PC-3 (cell line): ENCODE measurements around the gene FAM13A. TPM values are rescaled to one million over a fixed set of nuclear protein-coding genes. Genes with fewer than 3 reads are reported as not detected.

Experiments used
- ATAC-seq: fragments of 200-7000 bp; cut with Tn5 transposase; 2 replicates; pipeline ENCODE4 v1.9.1; 2020; ENCODE audit warnings: mild to moderate bottlenecking, moderate library complexity
- BruUV-seq: library from RNA; stranded (reverse); fragments of 400-500 nt; replicated peaks from 2 replicates; lab custom pipeline; 2021; lab: Mats Ljungman, UMichigan
- CTCF ChIA-PET: fragments of 300-600 bp; sonication (Branson Sonifier 250); formaldehyde crosslinking; loops from one replicate; lab custom pipeline; 2022; ENCODE audit warnings: antibody characterized with exemption; lab: Charles Lee
- POLR2A ChIA-PET: fragments of 300-600 bp; sonication (Branson Sonifier 250); formaldehyde crosslinking; loops from one replicate; lab custom pipeline; 2022; ENCODE audit warnings: antibody characterized with exemption; ENCODE audit not compliant: unreplicated experiment; lab: Charles Lee
- DNase-seq: peaks from one replicate; pipeline ENCODE4 v3.0.0-alpha.2; 2015
- H2AFZ ChIP-seq: fragments of 300-600 bp; sonication (generic); 2 replicates; pipeline ENCODE4 v1.6.0; 2016; ENCODE audit warnings: antibody characterized with exemption, low read length
- H3F3A ChIP-seq: fragments of 300-600 bp; sonication (generic); one replicate; pipeline ENCODE4 v1.6.0; 2017; ENCODE audit warnings: antibody characterized with exemption, low read length, control low read depth, mild to moderate bottlenecking; ENCODE audit not compliant: unreplicated experiment
- H3K27ac ChIP-seq: fragments of 300-600 bp; sonication (generic); 2 replicates; pipeline ENCODE4 v1.5.1; 2016; ENCODE audit warnings: mild to moderate bottlenecking, low read length
- H3K27me3 ChIP-seq: fragments of 300-600 bp; sonication (generic); 2 replicates; pipeline ENCODE4 v1.6.1; 2016; ENCODE audit warnings: low read length, mixed read lengths
- H3K36me3 ChIP-seq: fragments of 300-600 bp; sonication (generic); 2 replicates; pipeline ENCODE4 v1.6.1; 2016; ENCODE audit warnings: low read depth, mixed run types, low read length, mixed read lengths
- H3K4me1 ChIP-seq: fragments of 300-600 bp; sonication (generic); 2 replicates; pipeline ENCODE4 v1.5.1; 2016; ENCODE audit warnings: low read length; ENCODE audit not compliant: insufficient read depth
- H3K4me2 ChIP-seq: fragments of 300-600 bp; sonication (generic); 2 replicates; pipeline ENCODE4 v1.6.0; 2016; ENCODE audit warnings: low read length
- H3K4me3 ChIP-seq: fragments of 300-600 bp; sonication (generic); 2 replicates; pipeline ENCODE4 v1.5.1; 2016; ENCODE audit warnings: mild to moderate bottlenecking, low read length, mixed read lengths
- H3K79me2 ChIP-seq: fragments of 300-600 bp; sonication (generic); 2 replicates; pipeline ENCODE4 v1.6.1; 2017; ENCODE audit warnings: low read length, mixed read lengths
- H3K9ac ChIP-seq: fragments of 300-600 bp; sonication (generic); 2 replicates; pipeline ENCODE4 v1.6.0; 2016; ENCODE audit warnings: mild to moderate bottlenecking, low read length
- H3K9me2 ChIP-seq: fragments of 300-600 bp; sonication (generic); replicated peaks from 2 replicates; pipeline ENCODE4 v1.6.1; 2016; ENCODE audit warnings: mixed run types, low read length, mixed read lengths
- H3K9me3 ChIP-seq: fragments of 300-600 bp; sonication (generic); 2 replicates; pipeline ENCODE4 v1.6.1; 2016; ENCODE audit warnings: low read length, mixed read lengths
- H4K20me1 ChIP-seq: fragments of 300-600 bp; sonication (generic); 2 replicates; pipeline ENCODE4 v1.6.1; 2016; ENCODE audit warnings: low read length, mixed read lengths
- EZH2 ChIP-seq: fragments of 300-600 bp; sonication (generic); IDR thresholded peaks from one replicate; pipeline ENCODE4 v1.6.1; 2017; ENCODE audit warnings: antibody characterized with exemption, mild to moderate bottlenecking, low read length; ENCODE audit not compliant: unreplicated experiment
- EZH2phosphoT487 ChIP-seq: fragments of 300-600 bp; sonication (generic); IDR thresholded peaks from 2 replicates; pipeline ENCODE4 v1.6.1; 2018; ENCODE audit warnings: mild to moderate bottlenecking, antibody characterized with exemption, low read length, borderline replicate concordance
- intact Hi-C: fragments of 100-400 bp; cut with micrococcal nuclease; formaldehyde crosslinking; loops from 2 replicates; pipeline ENCODE4 v1.9.0; 2023
- total RNA-seq: library from RNA; depleted of rRNA; stranded (reverse); fragments of >200 nt; gene quantifications from 2 replicates; pipeline ENCODE4 v1.2.3, GENCODE V29; 2014
- TF ChIP-seq, protein P1 (sequence below): fragments of 300-600 bp; sonication (generic); conservative IDR thresholded peaks from 2 replicates; pipeline ENCODE4 v1.5.1; 2017; ENCODE audit warnings: antibody characterized with exemption, low read depth, mild to moderate bottlenecking, low read length

Gene FAM13A
- total RNA-seq, 1 experiment from 2014 or later: 8.6 TPM

GRCh38 chr4:89071311-89071710, 14.3 kb upstream of the FAM13A start:
- Histone ChIP-seq H3K27me3 (no peaks in the 10 kb centered on the region), H3K9me3 (no peaks in the 10 kb centered on the region), H3K4me3 (no peak overlapping the region), H3F3A (no peaks in the 10 kb centered on the region), H3K9me2 (no peaks in the 10 kb centered on the region), H3K36me3 (no peaks in the 10 kb centered on the region), H3K27ac (no peak overlapping the region), H3K4me2 (no peak overlapping the region), H4K20me1 (no peaks in the 10 kb centered on the region), H3K79me2 (no peaks in the 10 kb centered on the region), H3K9ac (no peak overlapping the region), H2AFZ (no peak overlapping the region), H3K4me1 (no peaks in the 10 kb centered on the region)
- intact Hi-C loops: no loop called here
- ChIA-PET CTCF (no interaction called here), POLR2A (no interaction called here)
- ATAC-seq: no peak
- TF ChIP-seq EZH2phosphoT487: no peak
- TF ChIP-seq, protein P1, sequence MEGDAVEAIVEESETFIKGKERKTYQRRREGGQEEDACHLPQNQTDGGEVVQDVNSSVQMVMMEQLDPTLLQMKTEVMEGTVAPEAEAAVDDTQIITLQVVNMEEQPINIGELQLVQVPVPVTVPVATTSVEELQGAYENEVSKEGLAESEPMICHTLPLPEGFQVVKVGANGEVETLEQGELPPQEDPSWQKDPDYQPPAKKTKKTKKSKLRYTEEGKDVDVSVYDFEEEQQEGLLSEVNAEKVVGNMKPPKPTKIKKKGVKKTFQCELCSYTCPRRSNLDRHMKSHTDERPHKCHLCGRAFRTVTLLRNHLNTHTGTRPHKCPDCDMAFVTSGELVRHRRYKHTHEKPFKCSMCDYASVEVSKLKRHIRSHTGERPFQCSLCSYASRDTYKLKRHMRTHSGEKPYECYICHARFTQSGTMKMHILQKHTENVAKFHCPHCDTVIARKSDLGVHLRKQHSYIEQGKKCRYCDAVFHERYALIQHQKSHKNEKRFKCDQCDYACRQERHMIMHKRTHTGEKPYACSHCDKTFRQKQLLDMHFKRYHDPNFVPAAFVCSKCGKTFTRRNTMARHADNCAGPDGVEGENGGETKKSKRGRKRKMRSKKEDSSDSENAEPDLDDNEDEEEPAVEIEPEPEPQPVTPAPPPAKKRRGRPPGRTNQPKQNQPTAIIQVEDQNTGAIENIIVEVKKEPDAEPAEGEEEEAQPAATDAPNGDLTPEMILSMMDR: no peak
- no peak for TF ChIP-seq EZH2
- no TSS peak for BruUV-seq
- DNase-seq: no peak

DNA sequence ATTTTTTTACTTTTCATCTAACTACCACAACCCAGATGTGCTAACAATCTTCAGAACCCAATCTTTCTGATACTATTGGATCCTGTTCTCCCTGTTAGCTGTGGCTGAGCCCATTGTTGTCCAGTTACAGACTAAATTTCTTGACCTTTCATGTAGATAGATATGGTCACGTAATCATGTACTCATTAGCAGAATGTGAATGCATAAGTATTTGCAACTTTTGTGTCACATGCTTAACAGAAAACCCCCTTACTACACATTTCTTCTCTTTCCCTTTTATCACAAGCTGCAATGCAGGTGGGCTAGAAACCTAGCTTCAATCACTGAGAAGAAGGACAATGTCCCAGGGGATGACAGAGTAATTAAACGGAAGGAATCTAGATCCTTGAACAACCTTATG, 13.1 kb upstream of the FAM13A start:
- Histone ChIP-seq H3K9me2 (no peaks in the 10 kb centered on the region), H3K27me3 (no peaks in the 10 kb centered on the region), H3K27ac (no peak overlapping the region), H3K79me2 (no peaks in the 10 kb centered on the region), H4K20me1 (no peaks in the 10 kb centered on the region), H3F3A (no peaks in the 10 kb centered on the region), H3K4me1 (no peaks in the 10 kb centered on the region), H2AFZ (no peak overlapping the region), H3K4me3 (no peak overlapping the region), H3K36me3 (no peaks in the 10 kb centered on the region), H3K9me3 (no peaks in the 10 kb centered on the region), H3K9ac (no peak overlapping the region), H3K4me2 (no peak overlapping the region)
- no TSS peak for BruUV-seq
- ATAC-seq: no peak
- intact Hi-C loops: no loop called here
- ChIA-PET CTCF (no interaction called here), POLR2A (interaction anchor here (0.6 kb wide), 1 partner anchor 14 kb away, joined by 5 read pairs; no protein-coding TSS in a partner anchor)
- no peak for TF ChIP-seq EZH2phosphoT487
- TF ChIP-seq, protein P1: no peak
- no peak for DNase-seq

GRCh38 chr4:89069481-89069880, 12.5 kb upstream of the FAM13A start:
- H3K9me2 ChIP-seq: no peaks in the 10 kb centered on the region
- BruUV-seq: no TSS peak
- H3K9ac ChIP-seq: no peak overlapping the region
- no peaks in the 10 kb centered on the region for H3K36me3 ChIP-seq
- ATAC-seq (no peak), DNase-seq (no peak)
- intact Hi-C loops: no loop called here
- no peaks in the 10 kb centered on the region for H3K4me1 ChIP-seq
- ChIA-PET CTCF (no interaction called here), POLR2A (no interaction called here)
- no peaks in the 10 kb centered on the region for H3K79me2 ChIP-seq
- H2AFZ ChIP-seq: no peak overlapping the region
- H3F3A ChIP-seq: no peaks in the 10 kb centered on the region
- no peaks in the 10 kb centered on the region for H3K9me3 ChIP-seq
- H3K4me2 ChIP-seq: no peak overlapping the region
- TF ChIP-seq EZH2phosphoT487: no peak
- TF ChIP-seq, protein P1: no peak
- TF ChIP-seq EZH2: no peak
- no peaks in the 10 kb centered on the region for H4K20me1 ChIP-seq
- no peaks in the 10 kb centered on the region for H3K27me3 ChIP-seq
- no peak overlapping the region for H3K4me3 ChIP-seq
- H3K27ac ChIP-seq: no peak overlapping the region
